A549 (cell line): ENCODE results near the gene XRCC3. TPM values are rescaled to one million over a fixed set of nuclear protein-coding genes. Genes with fewer than 3 reads are reported as not detected.

Source experiments
- ATAC-seq, 2 experiments: fragments of 200-7000 bp in 1 of 2; fragments of >200 bp in 1 of 2; cut with Nextera tagmentation in 1 of 2; cut with Tn5 transposase in 1 of 2; 3 replicates each; pipeline versions ENCODE4 v1.8.0 to v1.9.1; 2018 to 2020; ENCODE audit warnings: mild to moderate bottlenecking in 1 of 2, moderate library complexity in 1 of 2
- CTCF ChIA-PET: fragments of 300-600 bp; sonication (Branson Sonifier 250); formaldehyde crosslinking; extraction: SDS; loops from one replicate; lab custom pipeline; 2021; ENCODE audit warnings: antibody characterized with exemption, inconsistent platforms; lab: Yijun Ruan, JAX
- POLR2A ChIA-PET: fragments of 350-600 bp; formaldehyde crosslinking; extraction: SDS; loops from one replicate; lab custom pipeline; 2021; ENCODE audit warnings: antibody characterized with exemption, inconsistent platforms; lab: Yijun Ruan, JAX
- DNase-seq, 2 experiments: peaks; one replicate each; pipeline versions ENCODE4 v3.0.0 to v3.0.0-alpha.2; 2011 to 2016; ENCODE audit warnings: low read depth in 1 of 2, low spot score in 1 of 2
- FAIRE-seq: peaks from 2 replicates; lab custom pipeline; 2011; peaks lifted over from hg19 to GRCh38; lab: Jason Lieb, UNC
- H3K27ac ChIP-seq, 2 experiments: fragments of >200 bp; sonication (Bioruptor Twin); formaldehyde crosslinking; 3 replicates each; pipeline ENCODE4 v1.5.1; 2016 to 2017
- H3K4me1 ChIP-seq: fragments of >200 bp; sonication (Bioruptor Twin); formaldehyde crosslinking; 3 replicates; pipeline ENCODE4 v1.6.1; 2016
- H3K4me2 ChIP-seq: fragments of >200 bp; sonication (Bioruptor Twin); formaldehyde crosslinking; 3 replicates; pipeline ENCODE4 v1.6.1; 2016
- H3K4me3 ChIP-seq: fragments of >200 bp; sonication (Bioruptor Twin); formaldehyde crosslinking; 3 replicates; pipeline ENCODE4 v1.5.1; 2016
- H3K9me3 ChIP-seq: fragments of >200 bp; sonication (Bioruptor Twin); formaldehyde crosslinking; 3 replicates; pipeline ENCODE4 v1.6.1; 2016
- CBX2 ChIP-seq: fragments of 200-600 bp; sonication (generic); IDR thresholded peaks from 2 replicates; pipeline ENCODE4 v1.6.1; 2016; ENCODE audit warnings: low read depth, mild to moderate bottlenecking, borderline replicate concordance
- CBX8 ChIP-seq: fragments of 200-600 bp; sonication (generic); IDR thresholded peaks from 2 replicates; pipeline ENCODE4 v1.6.1; 2016
- EP300 ChIP-seq, 2 experiments: fragments of >200 bp; sonication (Bioruptor Twin); formaldehyde crosslinking; IDR thresholded peaks; 2 replicates in 1 of 2; 3 replicates in 1 of 2; pipeline ENCODE4 v1.6.1; 2016 to 2017
- ESRRA ChIP-seq: fragments of 150-350 bp; IDR thresholded peaks from 2 replicates; pipeline ENCODE4 v1.6.1; 2014; ENCODE audit warnings: mild to moderate bottlenecking, low read length, borderline replicate concordance
- HOXA7 ChIP-seq: fragments of 250-450 bp; sonication (Bioruptor Pico); IDR thresholded peaks from 2 replicates; pipeline ENCODE4 v1.5.0; 2020; ENCODE audit warnings: mild to moderate bottlenecking, moderate library complexity
- KDM1A ChIP-seq: fragments of 200-600 bp; sonication (generic); IDR thresholded peaks from 2 replicates; pipeline ENCODE4 v1.6.1; 2016; ENCODE audit warnings: low read depth, mild to moderate bottlenecking
- KDM5A ChIP-seq: fragments of 200-600 bp; sonication (generic); IDR thresholded peaks from 2 replicates; pipeline ENCODE4 v1.6.1; 2016; ENCODE audit warnings: antibody characterized with exemption, mild to moderate bottlenecking
- MAFK ChIP-seq: fragments of 450-650 bp; IDR thresholded peaks from 2 replicates; pipeline ENCODE4 v1.6.1; 2014; ENCODE audit not compliant: partially characterized antibody
- MAZ ChIP-seq: fragments of 150-350 bp; IDR thresholded peaks from 2 replicates; pipeline ENCODE4 v1.6.1; 2014; ENCODE audit warnings: antibody characterized with exemption, low read depth, low read length, borderline replicate concordance
- MYC ChIP-seq: IDR thresholded peaks from 2 replicates; pipeline ENCODE4 v1.6.1; 2012; ENCODE audit warnings: mild to moderate bottlenecking, inconsistent platforms, low read length, improper control_type of control experiment, borderline replicate concordance
- NR3C1 ChIP-seq: fragments of >200 bp; sonication (Bioruptor Twin); formaldehyde crosslinking; IDR thresholded peaks from 3 replicates; pipeline ENCODE4 v1.6.1; 2017
- PHF8 ChIP-seq: fragments of 200-600 bp; sonication (generic); IDR thresholded peaks from 2 replicates; pipeline ENCODE4 v1.6.1; 2016; ENCODE audit warnings: low read depth, mild to moderate bottlenecking, antibody characterized with exemption, moderate library complexity, borderline replicate concordance
- RAD21 ChIP-seq, 2 experiments: fragments of >200 bp in 1 of 2; sonication (Bioruptor Twin) in 1 of 2; formaldehyde crosslinking in 1 of 2; IDR thresholded peaks in 1 of 2; conservative IDR thresholded peaks in 1 of 2; 2 replicates in 1 of 2; 3 replicates in 1 of 2; pipeline ENCODE4 v1.6.1; 2012 to 2018; ENCODE audit warnings: inconsistent platforms in 1 of 2
- RARB ChIP-seq: fragments of 250-450 bp; sonication (Bioruptor Pico); IDR thresholded peaks from 2 replicates; pipeline ENCODE4 v1.8.0; 2021; ENCODE audit warnings: mild to moderate bottlenecking, moderate library complexity
- SMC3 ChIP-seq: fragments of >200 bp; sonication (Bioruptor Twin); formaldehyde crosslinking; IDR thresholded peaks from 3 replicates; pipeline ENCODE4 v1.6.1; 2018; ENCODE audit warnings: inconsistent platforms
- TFCP2L1 ChIP-seq: fragments of 250-450 bp; sonication (Bioruptor Pico); IDR thresholded peaks from 2 replicates; pipeline ENCODE4 v1.5.0; 2021; ENCODE audit warnings: mild to moderate bottlenecking
- TP53 ChIP-seq: fragments of 250-450 bp; sonication (Bioruptor Pico); IDR thresholded peaks from 2 replicates; pipeline ENCODE4 v1.5.0; 2021; ENCODE audit warnings: mild to moderate bottlenecking, moderate library complexity
- ZFP36 ChIP-seq: fragments of 450-650 bp; IDR thresholded peaks from 2 replicates; pipeline ENCODE4 v1.6.1; 2014; ENCODE audit warnings: borderline replicate concordance; ENCODE audit not compliant: partially characterized antibody
- WGBS: methylation state at CpG from one replicate; pipeline ENCODE4 v1.1.6; 2017; ENCODE audit errors: missing lambda C conversion rate; 5-methylcytosine and 5-hydroxymethylcytosine counted together
- polyA plus RNA-seq, 4 experiments: library from polyadenylated mRNA; depleted of rRNA in 3 of 4; stranded (reverse); fragments of >200 nt; fragmentation: RNase III in 1 of 4; extraction: RNeasy Plus Mini Kit Qiagen cat#74134 plus additional on column Dnase treatment in 1 of 4; gene quantifications; 2 replicates in 3 of 4; 3 replicates in 1 of 4; pipeline ENCODE4 v1.2.3, GENCODE V29; 2011 to 2017
- TF ChIP-seq, protein P1 (sequence below): IDR thresholded peaks from 2 replicates; pipeline ENCODE4 v1.6.1; 2012
- TF ChIP-seq, protein P2 (sequence below): fragments of >200 bp; sonication (Bioruptor Twin); formaldehyde crosslinking; IDR thresholded peaks from 3 replicates; pipeline ENCODE4 v1.6.1; 2016
- TF ChIP-seq, protein P3 (sequence below): fragments of 200-600 bp; sonication (generic); IDR thresholded peaks from 2 replicates; pipeline ENCODE4 v1.6.1; 2016; ENCODE audit warnings: antibody characterized with exemption, mild to moderate bottlenecking, moderate library complexity
- TF ChIP-seq, protein P4 (sequence below): fragments of >200 bp; sonication (Bioruptor Twin); formaldehyde crosslinking; IDR thresholded peaks from 3 replicates; pipeline ENCODE4 v1.5.1; 2016
- TF ChIP-seq, protein P5 (sequence below): fragments of 250-450 bp; sonication (Bioruptor Pico); IDR thresholded peaks from 2 replicates; pipeline ENCODE4 v1.5.0; 2021; ENCODE audit warnings: mild to moderate bottlenecking, moderate library complexity, borderline replicate concordance
- TF ChIP-seq, protein P6 (sequence below): fragments of 450-650 bp; IDR thresholded peaks from 2 replicates; pipeline ENCODE4 v1.6.1; 2014; ENCODE audit warnings: antibody characterized with exemption

The XRCC3 gene
- polyA plus RNA-seq, 2 of the 4 experiments (the other 2 are of a cell fraction): 23.0 to 28.1 TPM

DNA sequence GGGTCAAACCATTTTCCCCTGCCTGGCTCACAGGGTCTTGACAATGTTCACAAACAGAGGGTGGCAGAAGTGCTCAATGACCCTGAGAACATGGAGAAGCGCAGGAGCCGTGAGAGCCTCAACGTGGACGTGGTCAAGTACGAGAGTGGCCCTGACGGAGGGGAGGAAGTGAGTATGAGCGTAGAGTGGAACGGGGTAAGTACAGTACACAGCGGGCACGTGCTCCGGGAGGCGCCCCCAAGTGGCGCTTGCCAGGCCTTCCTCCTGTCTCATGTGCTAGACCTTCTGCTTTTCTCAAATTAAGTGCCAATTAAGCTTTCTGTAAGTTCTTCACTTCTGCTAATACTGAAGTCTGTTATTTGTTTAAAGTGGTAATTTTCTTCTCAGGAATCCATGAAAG, 35.9 kb downstream of the XRCC3 start:
- ChIA-PET POLR2A (no interaction called here), CTCF (interaction anchor here (0.7 to 2.0 kb wide), 16 partner anchors 9 to 118 kb away, joined by 3 to 9 read pairs (median 4); no protein-coding TSS in a partner anchor)
- peak; percentile 38 to 47 for DNase-seq
- ATAC-seq: peak; percentile 85 to 92
- no peak overlapping the region for H3K4me2 ChIP-seq
- H3K4me1 ChIP-seq: no peaks in the 10 kb centered on the region
- no peak for TF ChIP-seq MAZ
- TF ChIP-seq RAD21 (conservative IDR thresholded peaks at IDR 0.05 in 1 of 2, IDR thresholded peaks at IDR 0.05 in 1 of 2): peak; percentile 23 to 24; a peak in 2 of 5 replicates
- no peak for TF ChIP-seq HOXA7 (CRISPR knock-in tag)
- TF ChIP-seq PHF8: no peak
- no peak for TF ChIP-seq RARB
- TF ChIP-seq, protein P1, sequence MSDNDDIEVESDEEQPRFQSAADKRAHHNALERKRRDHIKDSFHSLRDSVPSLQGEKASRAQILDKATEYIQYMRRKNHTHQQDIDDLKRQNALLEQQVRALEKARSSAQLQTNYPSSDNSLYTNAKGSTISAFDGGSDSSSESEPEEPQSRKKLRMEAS: peak; percentile 78
- no peak for TF ChIP-seq NR3C1
- TF ChIP-seq ZFP36: no peak
- TF ChIP-seq CBX8: no peak
- no peak for TF ChIP-seq ESRRA
- TF ChIP-seq TFCP2L1: no peak
- TF ChIP-seq MYC: no peak; the same call in 1 of the 2 replicates
- no peak for TF ChIP-seq TP53
- TF ChIP-seq MAFK: no peak
- no peak for TF ChIP-seq EP300 (IDR thresholded peaks at IDR 0.05)
- peak; percentile 52 for TF ChIP-seq SMC3
- no peak for TF ChIP-seq CBX2
- TF ChIP-seq, protein P2, sequence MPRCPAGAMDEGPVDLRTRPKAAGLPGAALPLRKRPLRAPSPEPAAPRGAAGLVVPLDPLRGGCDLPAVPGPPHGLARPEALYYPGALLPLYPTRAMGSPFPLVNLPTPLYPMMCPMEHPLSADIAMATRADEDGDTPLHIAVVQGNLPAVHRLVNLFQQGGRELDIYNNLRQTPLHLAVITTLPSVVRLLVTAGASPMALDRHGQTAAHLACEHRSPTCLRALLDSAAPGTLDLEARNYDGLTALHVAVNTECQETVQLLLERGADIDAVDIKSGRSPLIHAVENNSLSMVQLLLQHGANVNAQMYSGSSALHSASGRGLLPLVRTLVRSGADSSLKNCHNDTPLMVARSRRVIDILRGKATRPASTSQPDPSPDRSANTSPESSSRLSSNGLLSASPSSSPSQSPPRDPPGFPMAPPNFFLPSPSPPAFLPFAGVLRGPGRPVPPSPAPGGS: no peak
- TF ChIP-seq, protein P3, sequence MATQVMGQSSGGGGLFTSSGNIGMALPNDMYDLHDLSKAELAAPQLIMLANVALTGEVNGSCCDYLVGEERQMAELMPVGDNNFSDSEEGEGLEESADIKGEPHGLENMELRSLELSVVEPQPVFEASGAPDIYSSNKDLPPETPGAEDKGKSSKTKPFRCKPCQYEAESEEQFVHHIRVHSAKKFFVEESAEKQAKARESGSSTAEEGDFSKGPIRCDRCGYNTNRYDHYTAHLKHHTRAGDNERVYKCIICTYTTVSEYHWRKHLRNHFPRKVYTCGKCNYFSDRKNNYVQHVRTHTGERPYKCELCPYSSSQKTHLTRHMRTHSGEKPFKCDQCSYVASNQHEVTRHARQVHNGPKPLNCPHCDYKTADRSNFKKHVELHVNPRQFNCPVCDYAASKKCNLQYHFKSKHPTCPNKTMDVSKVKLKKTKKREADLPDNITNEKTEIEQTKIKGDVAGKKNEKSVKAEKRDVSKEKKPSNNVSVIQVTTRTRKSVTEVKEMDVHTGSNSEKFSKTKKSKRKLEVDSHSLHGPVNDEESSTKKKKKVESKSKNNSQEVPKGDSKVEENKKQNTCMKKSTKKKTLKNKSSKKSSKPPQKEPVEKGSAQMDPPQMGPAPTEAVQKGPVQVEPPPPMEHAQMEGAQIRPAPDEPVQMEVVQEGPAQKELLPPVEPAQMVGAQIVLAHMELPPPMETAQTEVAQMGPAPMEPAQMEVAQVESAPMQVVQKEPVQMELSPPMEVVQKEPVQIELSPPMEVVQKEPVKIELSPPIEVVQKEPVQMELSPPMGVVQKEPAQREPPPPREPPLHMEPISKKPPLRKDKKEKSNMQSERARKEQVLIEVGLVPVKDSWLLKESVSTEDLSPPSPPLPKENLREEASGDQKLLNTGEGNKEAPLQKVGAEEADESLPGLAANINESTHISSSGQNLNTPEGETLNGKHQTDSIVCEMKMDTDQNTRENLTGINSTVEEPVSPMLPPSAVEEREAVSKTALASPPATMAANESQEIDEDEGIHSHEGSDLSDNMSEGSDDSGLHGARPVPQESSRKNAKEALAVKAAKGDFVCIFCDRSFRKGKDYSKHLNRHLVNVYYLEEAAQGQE: no peak
- TF ChIP-seq, protein P4, sequence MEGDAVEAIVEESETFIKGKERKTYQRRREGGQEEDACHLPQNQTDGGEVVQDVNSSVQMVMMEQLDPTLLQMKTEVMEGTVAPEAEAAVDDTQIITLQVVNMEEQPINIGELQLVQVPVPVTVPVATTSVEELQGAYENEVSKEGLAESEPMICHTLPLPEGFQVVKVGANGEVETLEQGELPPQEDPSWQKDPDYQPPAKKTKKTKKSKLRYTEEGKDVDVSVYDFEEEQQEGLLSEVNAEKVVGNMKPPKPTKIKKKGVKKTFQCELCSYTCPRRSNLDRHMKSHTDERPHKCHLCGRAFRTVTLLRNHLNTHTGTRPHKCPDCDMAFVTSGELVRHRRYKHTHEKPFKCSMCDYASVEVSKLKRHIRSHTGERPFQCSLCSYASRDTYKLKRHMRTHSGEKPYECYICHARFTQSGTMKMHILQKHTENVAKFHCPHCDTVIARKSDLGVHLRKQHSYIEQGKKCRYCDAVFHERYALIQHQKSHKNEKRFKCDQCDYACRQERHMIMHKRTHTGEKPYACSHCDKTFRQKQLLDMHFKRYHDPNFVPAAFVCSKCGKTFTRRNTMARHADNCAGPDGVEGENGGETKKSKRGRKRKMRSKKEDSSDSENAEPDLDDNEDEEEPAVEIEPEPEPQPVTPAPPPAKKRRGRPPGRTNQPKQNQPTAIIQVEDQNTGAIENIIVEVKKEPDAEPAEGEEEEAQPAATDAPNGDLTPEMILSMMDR: peak; percentile 52
- TF ChIP-seq, protein P5, sequence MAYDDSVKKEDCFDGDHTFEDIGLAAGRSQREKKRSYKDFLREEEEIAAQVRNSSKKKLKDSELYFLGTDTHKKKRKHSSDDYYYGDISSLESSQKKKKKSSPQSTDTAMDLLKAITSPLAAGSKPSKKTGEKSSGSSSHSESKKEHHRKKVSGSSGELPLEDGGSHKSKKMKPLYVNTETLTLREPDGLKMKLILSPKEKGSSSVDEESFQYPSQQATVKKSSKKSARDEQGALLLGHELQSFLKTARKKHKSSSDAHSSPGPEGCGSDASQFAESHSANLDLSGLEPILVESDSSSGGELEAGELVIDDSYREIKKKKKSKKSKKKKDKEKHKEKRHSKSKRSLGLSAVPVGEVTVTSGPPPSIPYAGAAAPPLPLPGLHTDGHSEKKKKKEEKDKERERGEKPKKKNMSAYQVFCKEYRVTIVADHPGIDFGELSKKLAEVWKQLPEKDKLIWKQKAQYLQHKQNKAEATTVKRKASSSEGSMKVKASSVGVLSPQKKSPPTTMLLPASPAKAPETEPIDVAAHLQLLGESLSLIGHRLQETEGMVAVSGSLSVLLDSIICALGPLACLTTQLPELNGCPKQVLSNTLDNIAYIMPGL (CRISPR knock-in tag): no peak
- TF ChIP-seq, protein P6, sequence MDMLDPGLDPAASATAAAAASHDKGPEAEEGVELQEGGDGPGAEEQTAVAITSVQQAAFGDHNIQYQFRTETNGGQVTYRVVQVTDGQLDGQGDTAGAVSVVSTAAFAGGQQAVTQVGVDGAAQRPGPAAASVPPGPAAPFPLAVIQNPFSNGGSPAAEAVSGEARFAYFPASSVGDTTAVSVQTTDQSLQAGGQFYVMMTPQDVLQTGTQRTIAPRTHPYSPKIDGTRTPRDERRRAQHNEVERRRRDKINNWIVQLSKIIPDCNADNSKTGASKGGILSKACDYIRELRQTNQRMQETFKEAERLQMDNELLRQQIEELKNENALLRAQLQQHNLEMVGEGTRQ: 0 out of 2 replicates have a peak, but pooled peaks have one; percentile 15
- TF ChIP-seq KDM1A: no peak
- TF ChIP-seq KDM5A: no peak
- 80% methylated on average over 13 of the region's 13 CpGs for WGBS
- no peaks in the 10 kb centered on the region for H3K9me3 ChIP-seq
- no peak for FAIRE-seq
- no peak overlapping the region for H3K4me3 ChIP-seq
- H3K27ac ChIP-seq: no peak overlapping the region
